ENCODE data around the gene CNTNAP4.

The CNTNAP4 gene

GRCh38 chr16:76500006-76500405 lies 222.8 kb downstream of the CNTNAP4 start:
- no peak for DNase-seq

- no peak for DNase-seq
Observed at GRCh38 chr16:76502063-76502462, 224.9 kb downstream of the CNTNAP4 start.

- no peak for DNase-seq
Observed at GRCh38 chr16:76502555-76502954, 225.4 kb downstream of the CNTNAP4 start.

GRCh38 chr16:76503091-76503490 lies 225.9 kb downstream of the CNTNAP4 start:
- DNase-seq, result no peak

GRCh38 chr16:76511203-76511602 lies 234.0 kb downstream of the CNTNAP4 start:
- no peak for DNase-seq

- no peak for DNase-seq
Observed at GRCh38 chr16:76518781-76519180, 241.6 kb downstream of the CNTNAP4 start.

- DNase-seq, result no peak
Observed at GRCh38 chr16:76524356-76524755, 247.2 kb downstream of the CNTNAP4 start.

- no peak for DNase-seq
Observed at GRCh38 chr16:76524769-76525168, 247.6 kb downstream of the CNTNAP4 start.

GRCh38 chr16:76527244-76527643 lies 250.0 kb downstream of the CNTNAP4 start:
- no peak for DNase-seq

- DNase-seq, result no peak
Observed at GRCh38 chr16:76529120-76529519, 251.9 kb downstream of the CNTNAP4 start.

- no peak for DNase-seq
Observed at GRCh38 chr16:76531236-76531635, 254.0 kb downstream of the CNTNAP4 start.

GRCh38 chr16:76532188-76532973 lies 255.2 kb downstream of the CNTNAP4 start:
- no peak for DNase-seq

GRCh38 chr16:76539609-76540008 lies 262.4 kb downstream of the CNTNAP4 start:
- DNase-seq, result no peak

- no peak for DNase-seq
Observed at GRCh38 chr16:76541070-76541469, 263.9 kb downstream of the CNTNAP4 start.

GRCh38 chr16:76565542-76565941 lies 288.3 kb downstream of the CNTNAP4 start:
- DNase-seq, result no peak

GRCh38 chr16:76571755-76572154 lies 294.6 kb downstream of the CNTNAP4 start:
- DNase-seq, result no peak

- DNase-seq, result no peak
Observed at GRCh38 chr16:76573281-76573680, 296.1 kb downstream of the CNTNAP4 start.

GRCh38 chr16:76574651-76575050 lies 297.4 kb downstream of the CNTNAP4 start:
- DNase-seq, result no peak

GRCh38 chr16:76576526-76576925 lies 299.3 kb downstream of the CNTNAP4 start:
- no peak for DNase-seq

GRCh38 chr16:76577003-76577402 lies 299.8 kb downstream of the CNTNAP4 start:
- no peak for DNase-seq

GRCh38 chr16:76579277-76579922 lies 302.2 kb downstream of the CNTNAP4 start:
- DNase-seq, result no peak

GRCh38 chr16:76583466-76583865 lies 306.3 kb downstream of the CNTNAP4 start:
- no peak for DNase-seq

GRCh38 chr16:76583945-76584344 lies 306.7 kb downstream of the CNTNAP4 start:
- DNase-seq, result no peak

GRCh38 chr16:76598498-76598897 lies 321.3 kb downstream of the CNTNAP4 start:
- no peak for DNase-seq

- DNase-seq, result no peak
Observed at GRCh38 chr16:76607317-76607716, 330.1 kb downstream of the CNTNAP4 start.

Measured in CD4-positive, alpha-beta T cell treated with Interleukin-17A for 1 hour (primary cell).